HepG2 (cell line): ENCODE data around the gene ARID5B. TPM values are rescaled to one million over a fixed set of nuclear protein-coding genes. Genes with fewer than 3 reads are reported as not detected.

Source experiments
- CCDC6 ChIP-seq: sonication (generic); formaldehyde crosslinking; IDR thresholded peaks from 2 replicates; pipeline ENCODE4 v1.8.1; 2022; ENCODE audit warnings: mild to moderate bottlenecking, missing genetic modification reagents, moderate library complexity
- CHCHD3 ChIP-seq: sonication (generic); formaldehyde crosslinking; IDR thresholded peaks from 2 replicates; pipeline ENCODE4 v1.8.0; 2022; ENCODE audit warnings: mild to moderate bottlenecking, missing genetic modification reagents, moderate library complexity
- ERF ChIP-seq: IDR thresholded peaks from 2 replicates; pipeline ENCODE4 v1.6.1; 2018; ENCODE audit warnings: missing biosample characterization, missing genetic modification reagents
- FIP1L1 ChIP-seq: fragments of 200-400 bp; formaldehyde crosslinking; IDR thresholded peaks from 2 replicates; pipeline ENCODE4 v1.6.1; 2018; ENCODE audit warnings: low read depth, mild to moderate bottlenecking, low read length, moderate library complexity, borderline replicate concordance; ENCODE audit not compliant: insufficient read depth
- FOXM1 ChIP-seq: sonication (generic); formaldehyde crosslinking; IDR thresholded peaks from 2 replicates; pipeline ENCODE4 v1.5.0; 2020; ENCODE audit warnings: missing genetic modification reagents
- ISX ChIP-seq: sonication (generic); formaldehyde crosslinking; conservative IDR thresholded peaks from 2 replicates; pipeline ENCODE4 v1.5.0; 2020; ENCODE audit warnings: missing genetic modification reagents
- MZF1 ChIP-seq: sonication (generic); formaldehyde crosslinking; IDR thresholded peaks from 2 replicates; pipeline ENCODE4 v1.8.1; 2023; ENCODE audit warnings: mild to moderate bottlenecking, missing genetic modification reagents, borderline replicate concordance
- NFKB2 ChIP-seq: sonication (generic); formaldehyde crosslinking; IDR thresholded peaks from 2 replicates; pipeline ENCODE4 v1.4.0; 2020; ENCODE audit warnings: missing genetic modification reagents, borderline replicate concordance
- NFRKB ChIP-seq: fragments of 450-650 bp; IDR thresholded peaks from 2 replicates; pipeline ENCODE4 v1.6.1; 2017
- PCBP1 ChIP-seq: fragments of 200-400 bp; formaldehyde crosslinking; IDR thresholded peaks from 2 replicates; pipeline ENCODE4 v1.6.1; 2017; ENCODE audit warnings: mild to moderate bottlenecking, low read depth, low read length, borderline replicate concordance
- PHF20 ChIP-seq: sonication (generic); formaldehyde crosslinking; IDR thresholded peaks from 2 replicates; pipeline ENCODE4 v1.5.0; 2020; ENCODE audit warnings: mild to moderate bottlenecking, missing genetic modification reagents
- REPIN1 ChIP-seq: sonication (generic); formaldehyde crosslinking; IDR thresholded peaks from 2 replicates; pipeline ENCODE4 v1.8.0; 2022; ENCODE audit warnings: missing genetic modification reagents, low read depth, mild to moderate bottlenecking, borderline replicate concordance
- SIN3A ChIP-seq: IDR thresholded peaks from 2 replicates; pipeline ENCODE4 v1.6.1; 2011; ENCODE audit warnings: low read depth, mild to moderate bottlenecking, control low read depth, low read length, borderline replicate concordance
- ZNF296 ChIP-seq: sonication (generic); formaldehyde crosslinking; conservative IDR thresholded peaks from 2 replicates; pipeline ENCODE4 v1.5.0; 2020; ENCODE audit warnings: mild to moderate bottlenecking, missing genetic modification reagents
- ZNF678 ChIP-seq: sonication (generic); formaldehyde crosslinking; IDR thresholded peaks from 2 replicates; pipeline ENCODE4 v1.4.0; 2020; ENCODE audit warnings: mild to moderate bottlenecking, missing genetic modification reagents
- ZNF713 ChIP-seq: sonication (generic); formaldehyde crosslinking; IDR thresholded peaks from 2 replicates; pipeline ENCODE4 v1.4.0; 2020; ENCODE audit warnings: mild to moderate bottlenecking, missing genetic modification reagents
- polyA plus RNA-seq, 8 experiments: library from polyadenylated mRNA; depleted of rRNA in 3 of 8; stranded (reverse) in 7 of 8; unstranded in 1 of 8; fragments of >200 nt; fragmentation: Illumina TruSeq in 4 of 8; extraction: Trizol in 4 of 8; gene quantifications; 2 replicates each; pipeline versions ENCODE4 v1.2.1 to v1.2.3, GENCODE V29; 2011 to 2016; ENCODE audit warnings: low read depth in 4 of 8, missing spikeins in 1 of 8, mixed read lengths in 1 of 8; ENCODE audit not compliant: insufficient read depth in 1 of 8
- total RNA-seq, 5 experiments: library from RNA; depleted of rRNA; stranded (reverse); fragments of >200 nt; fragmentation: Illumina TruSeq; extraction: Trizol; gene quantifications; 2 replicates each; pipeline ENCODE4 v1.2.3, GENCODE V29; 2016; ENCODE audit warnings: low read depth in 1 of 5
- TF ChIP-seq, protein P1 (sequence below): sonication (generic); formaldehyde crosslinking; IDR thresholded peaks from 2 replicates; pipeline ENCODE4 v1.5.0; 2020; ENCODE audit warnings: mild to moderate bottlenecking, missing genetic modification reagents
- TF ChIP-seq, protein P2 (sequence below): sonication (generic); formaldehyde crosslinking; IDR thresholded peaks from 2 replicates; pipeline ENCODE4 v1.4.0; 2020; ENCODE audit warnings: mild to moderate bottlenecking, missing genetic modification reagents
- TF ChIP-seq, protein P3 (sequence below): sonication (generic); formaldehyde crosslinking; IDR thresholded peaks from 2 replicates; pipeline ENCODE4 v1.8.0; 2022; ENCODE audit warnings: mild to moderate bottlenecking, missing genetic modification reagents, moderate library complexity

ARID5B gene
- total and polyA plus RNA-seq, 2 of the 13 experiments (the other 11 are each of a cell fraction or from before 2014, with no cell fraction given) = 6.2 to 21.1 TPM

DNA sequence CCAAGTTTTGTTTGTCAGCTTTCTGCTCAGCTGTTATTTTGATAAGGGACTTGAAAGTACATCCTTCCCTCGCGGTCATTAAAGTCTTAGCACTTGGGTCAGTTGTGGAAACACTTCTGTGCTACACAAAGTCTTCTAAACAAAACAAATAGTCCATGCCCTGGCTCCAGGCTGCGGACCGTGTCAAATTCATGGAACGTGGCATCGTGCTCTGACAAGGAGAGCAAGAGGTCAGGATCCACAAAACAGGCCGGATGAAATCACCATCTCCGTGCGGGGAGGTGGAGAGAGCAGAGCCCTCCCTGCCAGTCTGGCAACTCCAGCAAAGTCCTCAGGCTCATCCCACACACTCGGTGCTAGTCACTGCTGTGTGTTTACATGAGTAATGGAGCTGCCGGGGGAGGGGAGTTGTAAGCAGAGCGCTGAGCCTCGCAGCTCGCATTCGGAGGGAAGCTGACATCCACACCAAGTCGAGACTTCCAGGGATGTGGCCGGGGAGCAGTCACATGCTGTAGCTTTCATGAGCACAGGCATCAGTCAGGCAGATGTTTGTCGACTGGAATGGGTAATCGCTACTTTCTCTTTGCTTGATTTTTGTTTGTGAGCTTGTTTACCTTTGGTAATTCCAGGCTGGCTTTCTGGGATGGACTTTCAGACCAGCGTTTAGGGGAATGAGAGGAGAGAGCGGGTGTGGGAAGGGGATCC, 147.6 kb downstream of the ARID5B start (continued):
- TF ChIP-seq, protein P1, sequence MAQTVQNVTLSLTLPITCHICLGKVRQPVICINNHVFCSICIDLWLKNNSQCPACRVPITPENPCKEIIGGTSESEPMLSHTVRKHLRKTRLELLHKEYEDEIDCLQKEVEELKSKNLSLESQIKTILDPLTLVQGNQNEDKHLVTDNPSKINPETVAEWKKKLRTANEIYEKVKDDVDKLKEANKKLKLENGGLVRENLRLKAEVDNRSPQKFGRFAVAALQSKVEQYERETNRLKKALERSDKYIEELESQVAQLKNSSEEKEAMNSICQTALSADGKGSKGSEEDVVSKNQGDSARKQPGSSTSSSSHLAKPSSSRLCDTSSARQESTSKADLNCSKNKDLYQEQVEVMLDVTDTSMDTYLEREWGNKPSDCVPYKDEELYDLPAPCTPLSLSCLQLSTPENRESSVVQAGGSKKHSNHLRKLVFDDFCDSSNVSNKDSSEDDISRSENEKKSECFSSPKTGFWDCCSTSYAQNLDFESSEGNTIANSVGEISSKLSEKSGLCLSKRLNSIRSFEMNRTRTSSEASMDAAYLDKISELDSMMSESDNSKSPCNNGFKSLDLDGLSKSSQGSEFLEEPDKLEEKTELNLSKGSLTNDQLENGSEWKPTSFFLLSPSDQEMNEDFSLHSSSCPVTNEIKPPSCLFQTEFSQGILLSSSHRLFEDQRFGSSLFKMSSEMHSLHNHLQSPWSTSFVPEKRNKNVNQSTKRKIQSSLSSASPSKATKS (CRISPR knock-in tag) = no peak
- TF ChIP-seq ZNF713 (CRISPR knock-in tag) (no peak), FIP1L1 (no peak), NFRKB (no peak), PHF20 (CRISPR knock-in tag) (0 out of 2 replicates have a peak, but pooled peaks have one; percentile 31), REPIN1 (CRISPR knock-in tag) (peak; percentile 97), FOXM1 (no peak), MZF1 (no peak), CHCHD3 (CRISPR knock-in tag) (no peak), SIN3A (peak; percentile 56), CCDC6 (CRISPR knock-in tag) (peak; percentile 93), ZNF678 (no peak), ISX (no peak), ZNF296 (CRISPR knock-in tag) (no peak), ERF (CRISPR knock-in tag) (peak; percentile 89; the same call in 1 of the 2 replicates), NFKB2 (CRISPR knock-in tag) (peak; percentile 97), PCBP1 (no peak)
- TF ChIP-seq, protein P2, sequence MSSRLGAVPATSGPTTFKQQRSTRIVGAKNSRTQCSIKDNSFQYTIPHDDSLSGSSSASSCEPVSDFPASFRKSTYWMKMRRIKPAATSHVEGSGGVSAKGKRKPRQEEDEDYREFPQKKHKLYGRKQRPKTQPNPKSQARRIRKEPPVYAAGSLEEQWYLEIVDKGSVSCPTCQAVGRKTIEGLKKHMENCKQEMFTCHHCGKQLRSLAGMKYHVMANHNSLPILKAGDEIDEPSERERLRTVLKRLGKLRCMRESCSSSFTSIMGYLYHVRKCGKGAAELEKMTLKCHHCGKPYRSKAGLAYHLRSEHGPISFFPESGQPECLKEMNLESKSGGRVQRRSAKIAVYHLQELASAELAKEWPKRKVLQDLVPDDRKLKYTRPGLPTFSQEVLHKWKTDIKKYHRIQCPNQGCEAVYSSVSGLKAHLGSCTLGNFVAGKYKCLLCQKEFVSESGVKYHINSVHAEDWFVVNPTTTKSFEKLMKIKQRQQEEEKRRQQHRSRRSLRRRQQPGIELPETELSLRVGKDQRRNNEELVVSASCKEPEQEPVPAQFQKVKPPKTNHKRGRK (CRISPR knock-in tag) = no peak
- TF ChIP-seq, protein P3, sequence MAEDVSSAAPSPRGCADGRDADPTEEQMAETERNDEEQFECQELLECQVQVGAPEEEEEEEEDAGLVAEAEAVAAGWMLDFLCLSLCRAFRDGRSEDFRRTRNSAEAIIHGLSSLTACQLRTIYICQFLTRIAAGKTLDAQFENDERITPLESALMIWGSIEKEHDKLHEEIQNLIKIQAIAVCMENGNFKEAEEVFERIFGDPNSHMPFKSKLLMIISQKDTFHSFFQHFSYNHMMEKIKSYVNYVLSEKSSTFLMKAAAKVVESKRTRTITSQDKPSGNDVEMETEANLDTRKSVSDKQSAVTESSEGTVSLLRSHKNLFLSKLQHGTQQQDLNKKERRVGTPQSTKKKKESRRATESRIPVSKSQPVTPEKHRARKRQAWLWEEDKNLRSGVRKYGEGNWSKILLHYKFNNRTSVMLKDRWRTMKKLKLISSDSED (CRISPR knock-in tag) = no peak
